KOPT-K1 (cell line): ENCODE results near the gene FSIP1.

ENCODE experiments used
- H3K27ac ChIP-seq: fragments of 200-600 bp; sonication (generic); 2 replicates; pipeline ENCODE4 v1.5.1; 2016; ENCODE audit warnings: antibody characterized with exemption, mild to moderate bottlenecking, low read depth, low read length; ENCODE audit not compliant: poor library complexity, severe bottlenecking
- H3K36me3 ChIP-seq: fragments of 200-600 bp; sonication (generic); 2 replicates; pipeline ENCODE4 v1.5.1; 2017; ENCODE audit warnings: antibody characterized with exemption, mild to moderate bottlenecking, low read length, moderate library complexity; ENCODE audit not compliant: insufficient read depth
- H3K9me3 ChIP-seq: fragments of 200-600 bp; sonication (generic); 2 replicates; pipeline ENCODE4 v1.5.1; 2017; ENCODE audit warnings: antibody characterized with exemption, low read length, mild to moderate bottlenecking; ENCODE audit not compliant: insufficient read depth, poor library complexity, severe bottlenecking

FSIP1 gene

GRCh38 chr15:39609166-39609916, 173.3 kb downstream of the FSIP1 start:
- Histone ChIP-seq H3K36me3 (no peaks in the 10 kb centered on the region), H3K9me3 (peaks cover 29% of the 10 kb centered on the region), H3K27ac (no peak overlapping the region)

- Histone ChIP-seq H3K36me3 (no peaks in the 10 kb centered on the region), H3K27ac (no peak overlapping the region), H3K9me3 (peaks cover 23% of the 10 kb centered on the region)
Measured at GRCh38 chr15:39608185-39609139, 174.2 kb downstream of the FSIP1 start.

- peaks cover 7% of the 10 kb centered on the region for H3K9me3 ChIP-seq
- no peaks in the 10 kb centered on the region for H3K36me3 ChIP-seq
Measured at GRCh38 chr15:39605146-39605545, 177.5 kb downstream of the FSIP1 start.

GRCh38 chr15:39602143-39602542, 180.5 kb downstream of the FSIP1 start:
- Histone ChIP-seq H3K27ac (no peak overlapping the region), H3K9me3 (no peaks in the 10 kb centered on the region), H3K36me3 (no peaks in the 10 kb centered on the region)

More at GRCh38 chr15:39605146-39605545, 177.5 kb downstream of the FSIP1 start:
- H3K27ac ChIP-seq = no peak overlapping the region

- H3K36me3 ChIP-seq = no peaks in the 10 kb centered on the region
- H3K9me3 ChIP-seq = no peaks in the 10 kb centered on the region
- H3K27ac ChIP-seq = no peak overlapping the region
Measured at GRCh38 chr15:39599871-39600270, 182.8 kb downstream of the FSIP1 start.

- Histone ChIP-seq H3K36me3 (no peaks in the 10 kb centered on the region), H3K9me3 (no peaks in the 10 kb centered on the region), H3K27ac (no peak overlapping the region)
Measured at GRCh38 chr15:39598958-39599845, 183.4 kb downstream of the FSIP1 start.

- Histone ChIP-seq H3K9me3 (no peaks in the 10 kb centered on the region), H3K27ac (no peak overlapping the region), H3K36me3 (no peaks in the 10 kb centered on the region)
Measured at GRCh38 chr15:39598186-39598850, 184.3 kb downstream of the FSIP1 start.

DNA sequence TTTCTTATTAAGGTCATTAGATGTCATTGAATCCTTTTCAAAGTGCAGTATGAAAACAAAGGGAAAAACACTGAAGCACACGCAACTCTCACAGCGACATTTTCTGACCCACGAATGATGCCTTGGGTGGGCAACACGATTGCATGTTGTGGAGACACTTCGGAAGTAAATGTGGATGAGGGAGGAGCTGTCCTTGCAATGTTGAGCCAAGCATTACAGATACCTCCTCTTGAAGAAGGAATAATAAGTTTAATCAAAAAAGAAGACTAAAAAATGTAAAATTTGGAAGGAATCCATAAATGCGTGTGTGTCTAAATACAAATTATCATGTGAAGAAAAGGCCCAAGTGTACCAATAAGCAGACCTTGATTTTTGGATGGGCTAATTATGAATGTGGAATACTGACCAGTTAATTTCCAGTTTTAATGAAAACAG, 184.9 kb downstream of the FSIP1 start:
- Histone ChIP-seq H3K27ac (no peak overlapping the region), H3K9me3 (no peaks in the 10 kb centered on the region), H3K36me3 (no peaks in the 10 kb centered on the region)

GRCh38 chr15:39597336-39597735, 185.3 kb downstream of the FSIP1 start:
- Histone ChIP-seq H3K27ac (no peak overlapping the region), H3K36me3 (no peaks in the 10 kb centered on the region), H3K9me3 (no peaks in the 10 kb centered on the region)

DNA sequence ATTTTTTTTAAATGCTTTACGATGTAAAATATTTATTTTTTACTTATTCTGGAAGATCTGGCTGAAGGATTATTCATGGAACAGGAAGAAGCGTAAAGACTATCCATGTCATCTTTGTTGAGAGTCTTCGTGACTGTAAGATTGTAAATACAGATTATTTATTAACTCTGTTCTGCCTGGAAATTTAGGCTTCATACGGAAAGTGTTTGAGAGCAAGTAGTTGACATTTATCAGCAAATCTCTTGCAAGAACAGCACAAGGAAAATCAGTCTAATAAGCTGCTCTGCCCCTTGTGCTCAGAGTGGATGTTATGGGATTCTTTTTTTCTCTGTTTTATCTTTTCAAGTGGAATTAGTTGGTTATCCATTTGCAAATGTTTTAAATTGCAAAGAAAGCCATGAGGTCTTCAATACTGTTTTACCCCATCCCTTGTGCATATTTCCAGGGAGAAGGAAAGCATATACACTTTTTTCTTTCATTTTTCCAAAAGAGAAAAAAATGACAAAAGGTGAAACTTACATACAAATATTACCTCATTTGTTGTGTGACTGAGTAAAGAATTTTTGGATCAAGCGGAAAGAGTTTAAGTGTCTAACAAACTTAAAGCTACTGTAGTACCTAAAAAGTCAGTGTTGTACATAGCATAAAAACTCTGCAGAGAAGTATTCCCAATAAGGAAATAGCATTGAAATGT, 186.1 kb downstream of the FSIP1 start:
- Histone ChIP-seq H3K36me3 (no peaks in the 10 kb centered on the region), H3K27ac (no peak overlapping the region), H3K9me3 (no peaks in the 10 kb centered on the region)

- Histone ChIP-seq H3K36me3 (no peaks in the 10 kb centered on the region), H3K27ac (no peak overlapping the region), H3K9me3 (no peaks in the 10 kb centered on the region)
Measured at GRCh38 chr15:39595338-39596221, 187.1 kb downstream of the FSIP1 start.

GRCh38 chr15:39594446-39595337, 187.9 kb downstream of the FSIP1 start:
- Histone ChIP-seq H3K9me3 (no peaks in the 10 kb centered on the region), H3K36me3 (no peaks in the 10 kb centered on the region), H3K27ac (no peak overlapping the region)
